Hepatic stellate cell (primary cell): ENCODE measurements around the gene OSBP2.
"Not testable (repeated sequence)": the region's sequence is repeated elsewhere in the genome, so short reads cannot be mapped to it uniquely, and the experiment has no call there.

Source experiments
- DNase-seq: peaks from one replicate; pipeline ENCODE4 v3.0.0; 2011; ENCODE audit warnings: low spot score

Gene OSBP2

DNA sequence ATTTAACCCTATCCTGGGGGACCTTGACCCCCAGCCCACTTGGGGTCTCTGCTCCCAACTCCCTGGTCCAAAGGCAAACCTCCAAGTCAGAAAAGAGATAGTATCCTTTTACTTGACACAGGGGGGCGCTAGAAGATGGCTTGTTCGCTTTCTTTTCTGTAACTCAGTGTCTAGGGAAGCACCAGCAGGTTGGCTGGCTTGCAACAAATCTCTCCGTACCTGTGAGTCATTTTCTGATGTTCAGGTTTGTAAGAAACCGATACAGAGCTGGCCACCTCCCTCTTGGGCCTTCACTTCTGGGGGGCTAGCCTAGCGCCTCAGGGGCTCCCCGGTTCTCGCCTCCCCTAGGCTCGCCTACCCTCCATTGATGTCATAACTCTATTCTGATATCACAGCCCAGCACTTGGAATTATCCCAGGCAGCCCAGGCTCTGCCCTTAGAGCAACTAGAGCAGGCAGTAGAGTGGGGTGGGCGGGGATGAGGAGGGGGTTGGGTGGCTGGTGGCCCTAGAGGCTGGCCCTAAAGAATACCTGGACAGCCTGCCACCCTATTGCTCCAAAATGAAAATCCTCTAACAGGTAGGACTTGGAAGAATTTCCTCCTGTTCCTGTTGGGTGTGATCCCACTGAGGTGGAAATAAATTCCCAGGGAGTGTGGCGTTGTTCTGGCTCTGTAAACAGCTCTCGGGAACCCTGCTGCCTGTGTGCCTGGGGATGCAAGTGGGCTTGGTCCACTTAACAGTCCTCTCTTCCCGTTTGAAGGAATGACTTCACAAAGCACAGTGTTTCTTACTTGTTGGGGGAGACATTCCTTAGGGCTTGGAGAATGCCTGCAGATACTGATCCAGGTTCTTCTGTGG is 69.4 kb downstream of the OSBP2 start:
- DNase-seq, result peak; percentile 63

DNA sequence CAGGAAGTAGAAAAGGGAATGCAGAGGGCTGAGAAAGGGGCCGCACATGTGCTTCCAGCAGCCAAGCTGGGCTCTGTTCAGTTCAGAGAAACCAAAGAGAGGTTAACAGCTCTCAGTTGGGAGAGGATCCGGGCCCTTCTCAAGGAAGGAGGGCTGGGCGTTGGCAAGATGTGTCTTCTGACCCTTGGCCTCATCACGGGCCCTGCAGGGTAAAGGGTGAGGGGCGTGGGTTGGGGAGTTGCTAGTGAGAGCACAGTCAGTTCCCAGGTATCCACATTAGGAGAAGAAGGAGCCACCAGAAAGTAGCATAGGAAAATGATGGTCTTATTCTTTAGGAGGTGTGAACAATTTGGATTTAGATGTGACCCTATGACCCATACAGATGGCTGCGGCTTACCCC is 73.0 kb downstream of the OSBP2 start:
- no peak for DNase-seq

DNA sequence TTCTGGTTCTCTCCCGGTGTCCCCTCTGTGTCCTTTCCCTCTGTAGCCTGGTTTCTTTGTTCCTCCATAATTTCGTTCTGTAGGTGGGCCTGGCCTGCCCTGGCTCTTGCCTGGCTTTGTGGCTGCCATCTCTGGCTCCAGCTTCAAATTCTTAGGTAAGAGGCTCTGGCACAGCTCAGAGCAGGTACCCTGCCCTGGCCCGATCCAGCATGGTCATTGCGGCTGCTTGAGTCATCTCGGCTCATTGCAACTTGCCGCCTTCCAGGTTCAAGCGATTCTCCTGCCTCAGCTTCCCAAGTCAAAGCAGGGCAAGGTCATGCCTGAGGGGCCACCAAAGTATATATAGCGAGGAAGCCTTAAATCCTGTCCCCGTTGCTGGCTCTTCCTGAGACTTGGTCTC is 76.0 kb downstream of the OSBP2 start:
- DNase-seq, result no peak

DNA sequence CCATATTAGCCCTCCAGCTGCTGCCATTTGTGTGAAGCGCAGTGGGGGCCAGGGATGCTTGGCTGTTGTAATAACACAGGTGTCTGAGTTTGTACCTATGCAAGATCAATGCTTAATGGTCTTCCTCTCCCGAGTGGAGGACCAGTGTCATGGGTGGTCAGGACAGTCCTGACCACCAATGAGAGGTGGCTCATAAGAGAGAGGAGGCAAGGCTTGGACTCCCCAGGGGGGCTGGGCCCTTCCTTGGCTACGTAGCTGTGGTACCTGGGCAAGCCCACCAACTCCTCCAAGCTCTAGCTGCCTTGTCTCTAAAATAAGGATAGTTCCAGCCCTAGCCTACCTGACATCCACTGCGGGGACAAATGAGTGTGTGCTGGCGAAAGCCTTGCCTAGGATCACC is 79.2 kb downstream of the OSBP2 start:
- DNase-seq, result no peak

DNA sequence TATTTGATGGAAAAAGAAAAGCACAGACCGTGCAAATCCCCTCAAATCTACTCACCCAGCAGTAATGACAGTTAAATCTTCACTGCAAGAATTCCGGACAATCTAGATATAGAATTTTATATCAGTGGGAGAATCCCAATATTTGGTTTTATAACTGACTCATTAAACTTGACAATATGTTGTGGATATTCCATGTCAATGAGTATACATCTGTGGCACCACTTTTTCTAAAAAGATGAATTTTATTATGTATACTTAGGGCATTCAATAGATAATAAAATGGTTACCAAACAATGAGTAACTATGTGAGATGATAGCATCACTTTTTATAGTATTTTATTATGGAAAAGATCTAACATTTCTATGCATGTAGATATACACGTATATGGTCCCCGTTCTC is 79.9 kb downstream of the OSBP2 start:
- no peak for DNase-seq

DNA sequence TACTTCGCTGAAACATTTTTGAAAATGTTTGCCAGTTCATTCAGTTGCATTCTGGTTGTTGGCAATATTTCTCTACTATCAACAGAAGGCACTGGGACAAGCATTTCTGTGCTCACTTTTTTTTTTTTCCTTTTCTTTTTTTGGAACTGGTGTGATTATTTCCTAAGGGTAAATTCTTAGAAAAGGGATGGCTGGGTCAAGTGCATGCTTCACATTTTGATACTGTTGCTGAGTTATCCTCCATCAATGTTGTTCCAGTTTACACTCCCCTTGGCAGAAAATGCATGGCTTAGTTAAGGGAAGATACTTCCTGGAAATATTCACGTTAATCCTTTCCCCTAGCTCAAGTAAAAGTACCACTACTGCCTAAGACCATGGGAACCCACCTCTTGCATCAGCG is 81.8 kb downstream of the OSBP2 start:
- no peak for DNase-seq

DNA sequence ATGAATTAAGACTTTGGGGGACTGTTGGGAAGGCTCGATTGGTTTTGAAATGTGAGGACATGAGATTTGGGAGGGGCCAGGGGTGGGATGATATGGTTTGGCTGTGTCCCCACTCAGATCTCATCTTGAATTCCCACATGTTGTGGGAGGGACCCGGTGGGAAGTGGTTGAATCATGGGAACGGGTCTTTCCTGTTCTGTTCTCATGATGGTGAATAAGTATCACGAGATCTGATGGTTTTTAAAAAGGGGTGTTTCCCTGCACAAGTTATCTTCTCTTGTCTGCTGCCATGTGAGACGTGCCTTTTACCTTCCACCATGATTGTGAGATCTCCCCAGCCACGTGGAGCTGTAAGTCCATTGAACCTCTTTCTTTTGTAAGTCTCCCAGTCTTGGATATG is 82.5 kb downstream of the OSBP2 start:
- DNase-seq, result not testable (repeated sequence)

DNA sequence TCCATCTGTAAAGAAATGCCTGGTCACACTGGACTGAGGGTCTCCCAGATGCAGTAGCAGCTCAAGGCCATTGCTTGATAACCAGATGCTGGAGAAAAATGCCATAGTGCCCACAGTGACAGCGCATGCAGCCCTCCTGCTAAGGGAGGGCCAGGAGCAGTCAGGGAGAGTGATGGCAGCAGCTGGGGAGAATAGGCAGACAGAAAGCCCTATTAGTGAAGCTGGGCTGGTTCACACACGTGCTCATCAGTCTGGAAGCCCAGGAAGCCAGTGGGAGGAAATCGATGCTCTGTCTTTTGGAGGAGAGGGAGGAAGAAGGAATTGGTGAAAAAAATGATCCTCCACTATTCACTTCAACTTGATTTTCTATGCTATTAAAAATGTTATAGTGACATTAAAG is 82.9 kb downstream of the OSBP2 start:
- no peak for DNase-seq

DNA sequence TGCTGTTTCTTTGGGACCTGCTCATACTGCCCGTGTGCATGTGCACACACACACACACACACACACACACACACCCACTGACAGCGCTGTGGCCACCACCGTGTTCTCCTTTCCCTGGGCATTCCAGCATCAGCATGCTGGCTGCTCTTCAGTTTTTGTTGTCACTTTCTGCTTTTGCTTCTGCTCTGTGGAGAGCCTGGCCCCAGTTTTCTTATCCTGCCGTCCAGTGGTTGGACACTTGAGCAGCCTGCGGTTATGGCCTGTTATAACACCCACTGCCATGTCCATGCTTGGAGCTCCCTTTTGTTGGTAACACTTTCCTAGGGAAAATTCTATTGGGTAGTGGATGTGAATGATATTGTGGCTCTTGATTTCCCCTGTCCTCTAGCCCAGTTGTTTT is 83.6 kb downstream of the OSBP2 start:
- no peak for DNase-seq

DNA sequence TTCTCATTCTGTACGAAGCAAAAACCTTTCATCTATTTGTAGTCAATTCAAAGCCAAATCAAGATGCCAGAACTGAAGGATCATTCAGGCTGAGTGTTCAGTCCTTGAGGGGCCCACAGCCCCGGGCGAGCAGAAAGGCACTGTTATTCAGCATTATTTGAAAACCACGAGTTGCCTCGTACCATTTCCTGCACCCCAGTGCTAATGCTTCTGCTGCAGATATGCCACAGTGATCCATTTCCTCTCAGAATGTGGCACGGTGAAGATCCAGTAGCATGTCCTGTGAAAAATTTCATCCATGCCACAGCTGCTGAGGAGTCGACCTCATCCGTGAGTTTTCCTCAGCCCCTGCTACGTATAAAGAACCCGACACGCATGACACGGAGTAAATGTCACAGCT is 85.4 kb downstream of the OSBP2 start:
- no peak for DNase-seq

DNA sequence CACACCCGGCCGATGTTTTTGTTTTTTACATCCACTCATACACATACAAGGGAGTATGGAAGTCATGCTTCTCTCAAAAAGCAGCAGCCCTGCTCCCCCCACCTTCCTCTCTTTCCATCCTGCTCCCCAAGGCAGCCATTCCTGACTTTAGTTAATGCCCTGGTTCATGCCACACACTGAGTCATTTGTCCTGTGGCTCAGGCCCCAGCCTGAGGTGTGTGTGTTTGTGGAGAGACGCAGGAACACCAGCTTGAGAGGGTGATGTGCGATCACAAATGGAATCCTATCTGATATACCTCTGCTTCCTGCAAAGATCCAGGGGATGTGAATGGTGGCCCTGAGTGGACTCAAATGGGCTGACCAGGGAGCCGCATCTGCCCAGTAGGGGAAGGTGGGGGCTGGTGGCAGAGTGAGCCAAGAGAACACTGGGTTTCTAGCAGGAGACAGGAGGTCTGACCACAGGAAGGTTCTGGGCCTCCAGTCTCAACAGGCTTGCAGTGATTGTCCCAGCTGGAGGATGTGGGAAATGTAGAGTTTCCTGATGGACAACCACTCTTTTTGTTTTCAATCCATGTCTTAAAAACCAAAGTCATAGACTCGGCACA is 86.7 kb downstream of the OSBP2 start:
- DNase-seq, result no peak

DNA sequence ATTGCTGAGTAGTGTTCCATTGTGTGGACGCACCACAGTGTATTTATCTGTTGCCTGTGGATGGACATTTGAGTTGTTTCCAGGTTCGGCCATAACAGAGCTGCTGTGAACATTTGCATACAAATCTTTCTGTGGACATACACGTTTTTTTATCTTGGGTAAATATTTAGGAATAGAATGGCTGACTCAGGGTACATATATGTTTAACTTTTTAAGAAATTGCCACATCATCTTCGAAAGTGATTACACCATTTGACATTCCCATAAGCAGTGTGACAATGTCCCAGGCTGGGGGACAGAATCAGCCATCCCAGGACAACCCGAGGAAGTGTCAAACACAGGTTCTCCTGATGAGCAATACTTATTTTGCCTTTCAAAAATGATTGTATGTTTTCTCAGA is 87.9 kb downstream of the OSBP2 start:
- no peak for DNase-seq

DNA sequence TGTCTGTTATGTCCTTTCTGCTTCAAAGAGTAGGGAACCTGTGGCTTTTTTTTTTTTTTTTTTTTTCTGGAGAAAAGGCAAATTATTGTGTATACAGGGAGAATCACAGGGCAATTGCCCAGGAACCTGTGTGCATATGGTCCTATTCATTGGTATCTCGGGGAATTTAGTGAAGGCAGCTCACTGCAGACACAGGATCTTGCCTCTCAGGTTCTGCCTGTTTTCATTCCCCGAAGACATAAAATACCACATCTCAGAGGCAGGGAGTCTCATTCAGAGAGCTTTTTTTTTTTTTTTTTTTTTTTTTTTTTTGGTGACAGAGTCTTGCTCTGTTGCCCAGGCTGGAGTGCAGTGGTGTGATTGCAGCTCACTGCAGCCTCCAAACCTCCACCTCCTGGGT is 88.3 kb downstream of the OSBP2 start:
- DNase-seq, result no peak

DNA sequence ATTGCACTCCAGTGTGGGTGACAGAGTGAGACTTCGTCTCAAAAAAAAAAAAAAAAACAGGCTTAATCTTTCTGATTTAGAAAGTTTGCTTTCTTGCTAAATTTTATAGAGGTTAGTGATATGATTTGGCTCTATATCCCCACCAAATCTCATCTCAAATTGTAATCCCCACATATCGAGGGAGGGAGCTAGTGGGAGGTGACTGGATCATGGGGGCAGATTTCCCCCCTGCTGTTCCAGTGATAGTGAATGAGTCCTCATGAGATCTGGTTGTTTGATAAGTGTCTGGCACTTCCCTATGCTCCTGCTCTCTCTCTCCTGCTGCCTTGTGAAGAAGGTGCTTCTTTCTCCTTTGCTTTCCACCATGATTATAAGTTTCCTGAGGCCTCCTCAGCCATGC is 90.9 kb downstream of the OSBP2 start:
- no peak for DNase-seq

DNA sequence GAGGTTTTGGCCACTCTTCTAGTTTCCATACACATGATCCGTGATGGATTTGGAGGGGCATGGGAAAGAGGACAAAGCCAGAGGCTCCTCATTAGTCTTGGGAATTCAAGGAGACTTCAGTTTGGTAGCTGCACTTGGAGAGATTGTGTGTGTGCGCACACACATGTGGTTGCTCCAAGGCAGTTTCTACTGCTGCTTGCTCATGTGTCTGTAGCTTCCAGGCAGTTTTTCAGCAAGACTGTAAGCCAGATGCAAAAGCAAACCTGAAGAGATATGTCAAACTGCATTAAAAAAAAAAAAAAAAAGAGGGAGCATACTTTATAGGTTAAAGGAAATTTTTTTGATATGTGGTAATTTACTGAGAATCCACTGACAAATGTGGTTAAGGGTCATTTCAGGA is 95.7 kb downstream of the OSBP2 start:
- DNase-seq, result no peak

DNA sequence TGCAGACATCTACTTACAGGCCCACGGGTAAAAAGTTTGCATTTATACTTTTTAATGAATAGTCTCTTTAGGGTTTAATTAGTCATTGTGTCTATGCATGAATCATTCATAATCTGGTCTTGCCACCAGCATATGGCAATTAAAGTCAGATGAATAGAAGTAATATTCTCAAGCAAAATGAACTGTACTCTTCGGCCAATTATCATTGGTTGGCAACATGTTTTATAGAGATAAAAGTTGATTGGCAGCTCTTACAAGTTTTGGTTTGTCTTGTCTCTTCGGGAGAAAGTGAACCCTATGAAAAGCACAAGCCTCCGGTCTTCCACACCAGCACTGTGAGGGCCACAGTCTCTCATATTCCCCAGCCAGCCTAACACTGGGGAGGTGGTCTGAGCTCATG is 97.8 kb downstream of the OSBP2 start:
- DNase-seq, result no peak

DNA sequence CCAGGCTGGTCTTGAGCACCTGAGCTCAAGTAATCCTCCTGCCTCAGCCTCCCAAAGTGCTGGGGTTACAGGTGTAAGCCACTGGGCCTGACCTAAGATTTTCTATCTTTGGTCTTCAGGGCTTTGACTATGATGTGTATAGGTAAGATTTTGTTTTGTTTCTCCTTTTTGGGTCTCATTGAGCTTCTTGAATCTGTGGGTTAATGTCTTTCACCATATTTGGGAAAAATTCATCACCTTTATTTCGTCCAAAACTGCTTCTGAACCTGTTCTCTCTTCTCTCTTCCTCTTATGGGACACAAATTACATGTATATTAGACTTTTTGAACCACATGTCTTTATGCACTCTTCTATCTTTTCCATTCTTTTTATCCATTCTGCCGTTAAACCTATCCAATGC is 100.4 kb downstream of the OSBP2 start:
- DNase-seq, result no peak

DNA sequence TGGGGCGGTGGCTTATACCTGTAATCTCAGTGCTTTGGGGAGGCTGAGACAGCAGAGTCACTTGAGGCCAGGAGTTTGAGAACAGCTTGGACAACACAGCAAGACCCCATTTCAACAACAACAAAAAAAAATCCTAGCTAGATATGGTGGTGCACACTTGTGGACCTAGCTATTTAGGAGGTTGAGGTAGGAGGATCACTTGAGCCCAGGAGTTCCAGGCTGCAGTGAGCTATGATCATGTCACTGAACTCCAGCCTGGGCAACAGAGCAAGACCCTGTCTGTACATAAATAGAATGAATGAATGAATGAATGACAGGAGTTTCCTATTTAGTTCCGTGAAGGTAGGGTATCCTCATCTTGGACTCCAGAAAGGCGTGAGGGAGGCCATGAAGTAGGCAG is 107.0 kb downstream of the OSBP2 start:
- no peak for DNase-seq

DNA sequence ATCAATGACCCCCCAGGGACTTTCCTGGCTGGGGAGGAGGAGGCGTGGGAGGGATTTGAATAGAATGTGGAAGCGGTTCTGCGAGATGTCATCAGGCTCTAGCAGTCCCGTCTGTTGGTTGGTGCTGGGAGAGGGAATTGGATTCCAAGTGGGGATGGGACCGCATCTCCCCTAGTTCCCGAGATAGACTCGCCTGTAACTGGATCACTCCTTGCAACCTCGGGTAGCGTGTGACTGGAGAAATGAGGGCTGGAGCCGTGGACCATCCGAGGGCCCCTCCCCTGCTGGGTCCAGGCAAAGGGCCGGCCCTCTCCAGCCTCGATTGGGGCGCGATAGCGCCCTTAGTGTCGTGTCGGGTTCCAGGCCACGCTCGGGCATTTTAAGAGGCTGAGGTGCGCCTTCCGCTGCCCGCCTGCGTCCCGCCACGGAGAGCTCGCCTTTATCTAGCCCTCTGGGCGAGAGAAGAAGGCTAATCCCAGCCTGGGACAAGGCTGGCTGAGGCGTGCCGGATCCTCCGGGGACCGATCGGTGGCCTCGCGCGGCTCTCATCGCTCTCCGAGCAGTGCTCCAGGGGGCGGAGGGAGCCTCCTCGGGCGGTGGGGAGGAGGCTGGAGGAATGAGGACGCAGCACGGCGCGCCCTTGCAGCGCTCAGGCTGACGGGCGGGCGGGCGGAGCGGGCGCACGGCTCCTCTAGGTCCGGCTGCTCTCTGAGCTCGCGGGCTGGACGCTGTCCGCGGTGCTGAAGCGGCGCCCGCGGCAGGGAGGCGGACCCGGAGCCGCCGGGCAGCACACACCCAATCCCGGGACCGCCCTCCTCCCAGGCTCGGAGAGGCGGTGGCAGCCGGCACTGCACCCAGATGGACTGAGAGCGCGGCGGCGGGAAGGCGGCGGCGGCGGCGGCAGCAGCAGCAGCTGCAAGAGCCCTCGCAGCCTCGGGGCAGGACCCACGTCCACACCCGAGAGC is 107.8 kb downstream of the OSBP2 start:
- peak; percentile 84 for DNase-seq

DNA sequence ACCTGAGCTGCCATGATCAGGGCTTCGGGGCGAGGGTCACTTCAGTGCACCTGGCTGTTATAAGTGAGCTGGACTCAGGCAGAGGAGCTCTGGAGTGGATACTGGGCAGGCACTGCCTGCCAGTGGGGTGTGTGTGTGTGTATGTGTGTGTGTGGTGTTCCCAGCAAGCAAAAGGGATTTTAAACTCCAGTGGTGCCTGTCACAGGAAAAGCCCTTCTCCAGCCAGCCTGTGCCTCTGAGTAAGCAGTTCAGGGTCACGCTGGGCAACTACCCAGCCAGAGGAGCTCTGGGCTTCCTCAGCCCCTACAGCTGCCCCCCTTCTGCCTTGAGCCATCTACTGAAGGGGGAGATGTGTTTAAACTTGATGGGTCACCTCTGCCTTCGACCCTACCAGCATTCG is 109.0 kb downstream of the OSBP2 start:
- no peak for DNase-seq

DNA sequence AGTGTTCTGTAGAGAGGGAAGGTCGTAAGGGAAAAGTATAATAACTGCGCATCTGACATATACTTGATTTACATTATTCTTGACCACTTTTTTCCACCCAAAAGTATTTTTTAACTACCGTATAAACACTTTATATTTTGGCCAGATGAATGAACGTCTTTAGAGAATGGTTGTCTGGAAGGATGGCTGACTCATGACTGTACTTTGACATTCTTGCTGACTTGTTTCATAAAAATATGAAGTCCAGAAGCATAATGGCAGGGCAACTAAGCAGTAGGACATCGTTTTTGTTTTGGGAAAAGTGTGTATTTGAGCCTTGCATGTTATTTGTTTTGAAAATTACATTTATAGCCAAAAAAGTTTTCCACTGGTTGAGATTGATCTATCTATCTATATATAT is 110.0 kb downstream of the OSBP2 start:
- no peak for DNase-seq

DNA sequence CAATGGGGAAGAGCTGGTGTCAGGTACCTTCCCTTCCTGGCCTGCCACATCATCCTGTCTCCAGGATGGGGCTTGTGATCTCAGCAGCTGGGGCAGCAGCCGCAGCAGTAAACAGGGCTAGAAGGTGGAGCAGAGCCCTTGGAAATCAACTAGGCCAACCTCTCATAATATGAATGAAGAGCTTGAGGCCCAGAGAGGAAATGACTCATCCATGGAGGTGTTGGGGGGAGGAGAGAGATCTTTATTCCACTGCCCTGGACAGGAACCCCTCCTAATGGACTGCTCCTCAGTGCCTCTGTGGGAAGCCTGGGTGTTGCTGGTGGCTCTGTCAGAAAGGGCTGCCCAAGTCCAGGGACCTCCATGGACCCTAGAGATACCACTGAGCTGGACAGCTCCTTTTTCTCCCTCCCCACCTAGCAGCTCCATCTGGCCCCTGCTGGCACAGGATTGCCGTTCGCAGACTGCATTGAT is 111.8 kb downstream of the OSBP2 start:
- no peak for DNase-seq

DNA sequence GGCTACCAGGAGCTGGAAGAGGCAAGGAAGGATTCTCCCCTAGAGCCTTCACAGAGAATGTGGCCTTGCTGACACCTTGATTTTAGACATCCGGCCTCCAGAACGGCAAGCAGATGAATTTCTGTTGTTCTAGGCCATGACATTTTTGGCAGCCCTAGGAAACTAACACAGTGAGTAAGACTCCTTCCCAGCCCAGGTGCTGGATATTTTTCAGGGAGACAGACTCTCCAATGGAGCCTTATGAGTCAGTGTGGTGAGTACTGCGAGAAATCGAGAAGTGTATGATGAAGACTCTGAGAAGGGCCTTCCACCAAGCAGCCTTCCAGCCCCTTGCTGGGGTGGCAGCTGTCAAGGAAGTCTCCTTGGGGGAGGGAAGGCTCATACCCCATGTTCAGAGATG is 114.4 kb downstream of the OSBP2 start:
- no peak for DNase-seq
